ES-I3 (cell line): ENCODE data around the gene B4GALT3.

Experiments
- H3K36me3 ChIP-seq: 2 replicates; pipeline ENCODE4 v1.6.1; 2013; ENCODE audit warnings: mild to moderate bottlenecking, low read length, control low read depth, moderate library complexity; ENCODE audit not compliant: insufficient read depth
- H3K4me1 ChIP-seq: 2 replicates; pipeline ENCODE4 v1.6.1; 2013; ENCODE audit warnings: mild to moderate bottlenecking, control low read depth, low read length; ENCODE audit not compliant: insufficient read depth
- H3K9ac ChIP-seq: 2 replicates; pipeline ENCODE4 v1.6.1; 2013; ENCODE audit warnings: low read depth, mild to moderate bottlenecking, low read length, moderate library complexity
- H3K9me3 ChIP-seq: 2 replicates; pipeline ENCODE4 v1.6.1; 2013; ENCODE audit warnings: mild to moderate bottlenecking, low read length, moderate library complexity; ENCODE audit not compliant: control insufficient read depth, insufficient read depth

Gene B4GALT3

DNA sequence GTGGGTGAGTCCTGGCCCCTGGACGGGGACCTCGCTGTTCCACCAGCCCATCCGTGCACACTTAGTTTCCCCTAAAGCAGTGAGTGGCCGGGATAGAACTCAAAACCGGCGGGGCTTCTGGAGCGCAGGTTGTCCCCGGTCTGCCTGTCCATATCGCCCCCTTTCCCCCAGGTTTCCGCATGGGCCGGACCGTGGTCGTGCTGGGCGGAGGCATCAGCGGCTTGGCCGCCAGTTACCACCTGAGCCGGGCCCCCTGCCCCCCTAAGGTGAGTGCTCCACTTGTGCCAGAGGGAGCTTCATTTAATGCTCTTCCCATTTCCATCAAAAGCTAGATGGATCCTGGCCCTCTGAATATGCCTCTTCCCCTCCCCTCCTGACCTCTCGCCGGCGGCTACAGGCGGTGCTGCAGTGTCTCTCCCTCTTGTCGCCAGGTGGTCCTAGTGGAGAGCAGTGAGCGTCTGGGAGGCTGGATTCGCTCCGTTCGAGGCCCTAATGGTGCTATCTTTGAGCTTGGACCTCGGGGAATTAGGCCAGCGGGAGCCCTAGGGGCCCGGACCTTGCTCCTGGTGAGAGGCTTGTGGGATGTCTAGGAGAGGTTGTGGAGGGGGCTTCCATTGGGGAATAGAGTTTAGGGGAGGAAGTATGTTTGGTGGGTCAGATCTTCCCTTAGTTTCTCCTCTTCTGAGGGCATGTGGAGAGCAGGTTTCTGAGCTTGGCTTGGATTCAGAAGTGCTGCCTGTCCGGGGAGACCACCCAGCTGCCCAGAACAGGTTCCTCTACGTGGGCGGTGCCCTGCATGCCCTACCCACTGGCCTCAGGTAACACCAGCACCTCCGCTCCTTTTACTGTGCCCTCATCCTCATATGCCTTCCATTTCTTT, 10.4 kb downstream of the B4GALT3 start:
- H3K36me3 ChIP-seq = peaks cover 6% of the 10 kb centered on the region; the same call in 1 of the 2 replicates
- peaks cover 4% of the 10 kb centered on the region; the same call in 1 of the 2 replicates for H3K4me1 ChIP-seq

GRCh38 chr1:161165742-161166668, 11.3 kb downstream of the B4GALT3 start, which contains the start of gene PPOX:
Gene PPOX (plus strand): TSS chr1:161166426. CDS start chr1:161166848, 422 bp downstream.
- peak within 1 kb of the TSS; percentile 74 for H3K9ac ChIP-seq
- peaks cover 1% of the 10 kb centered on the region; the same call in 1 of the 2 replicates for H3K36me3 ChIP-seq
- H3K4me1 ChIP-seq = peaks cover 4% of the 10 kb centered on the region; the same call in 1 of the 2 replicates
- H3K9me3 ChIP-seq = no peaks in the 10 kb centered on the region

More for the DNA sequence above, 10.4 kb downstream of the B4GALT3 start:
- Histone ChIP-seq H3K9me3 (no peaks in the 10 kb centered on the region), H3K9ac (peak overlapping the region; percentile 74)

DNA sequence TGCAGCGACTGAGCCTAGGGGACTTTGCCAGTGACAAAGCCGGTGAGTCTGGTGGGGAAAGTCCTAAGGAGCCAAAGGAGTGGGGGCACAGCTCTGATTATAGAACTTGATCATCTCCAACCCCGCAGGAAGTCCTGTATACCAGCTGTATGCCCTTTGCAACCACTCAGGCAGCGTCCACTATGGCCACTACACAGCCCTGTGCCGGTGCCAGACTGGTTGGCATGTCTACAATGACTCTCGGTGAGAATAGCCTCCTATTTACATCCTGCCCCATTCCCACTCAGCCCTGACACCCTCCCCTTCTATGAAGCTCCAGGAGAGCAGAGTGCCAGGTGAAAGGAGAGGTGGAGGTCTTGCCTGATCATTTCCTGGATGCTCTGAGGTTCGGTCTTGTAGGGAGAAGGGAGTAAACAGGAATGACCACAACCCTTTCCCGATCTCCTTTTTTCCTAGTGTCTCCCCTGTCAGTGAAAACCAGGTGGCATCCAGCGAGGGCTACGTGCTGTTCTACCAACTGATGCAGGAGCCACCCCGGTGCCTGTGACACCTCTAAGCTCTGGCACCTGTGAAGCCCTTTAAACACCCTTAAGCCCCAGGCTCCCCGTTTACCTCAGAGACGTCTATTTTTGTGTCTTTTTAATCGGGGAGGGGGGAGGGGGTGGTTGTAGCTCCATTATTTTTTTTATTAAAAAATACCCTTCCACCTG, 12.3 kb downstream of the B4GALT3 start:
- H3K36me3 ChIP-seq = no peaks in the 10 kb centered on the region
- peaks cover 4% of the 10 kb centered on the region; the same call in 1 of the 2 replicates for H3K4me1 ChIP-seq
- H3K9ac ChIP-seq = peak overlapping the region; percentile 74; the same call in 1 of the 2 replicates

DNA sequence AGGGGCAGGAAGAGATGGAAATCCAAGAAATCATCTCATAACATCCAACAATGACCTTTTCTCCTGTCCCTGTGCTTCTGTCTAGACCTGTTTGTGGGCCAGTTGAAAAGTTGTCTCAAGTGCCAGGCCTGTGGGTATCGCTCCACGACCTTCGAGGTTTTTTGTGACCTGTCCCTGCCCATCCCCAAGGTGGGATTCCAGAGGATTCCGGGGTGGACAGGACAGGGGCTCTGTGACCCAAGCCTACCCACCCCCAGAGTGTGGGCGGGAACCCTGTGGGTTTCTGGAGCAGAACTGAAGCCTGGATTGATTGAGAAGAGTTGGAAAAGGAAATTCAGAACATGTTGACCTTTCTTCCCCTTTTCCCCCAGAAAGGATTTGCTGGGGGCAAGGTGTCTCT, 13.5 kb downstream of the B4GALT3 start:
- Histone ChIP-seq H3K4me1 (peaks cover 4% of the 10 kb centered on the region; the same call in 1 of the 2 replicates), H3K9ac (no peak overlapping the region), H3K36me3 (no peaks in the 10 kb centered on the region), H3K9me3 (no peaks in the 10 kb centered on the region)

More for the DNA sequence above, 12.3 kb downstream of the B4GALT3 start:
- no peaks in the 10 kb centered on the region for H3K9me3 ChIP-seq

- peaks cover 4% of the 10 kb centered on the region; the same call in 1 of the 2 replicates for H3K4me1 ChIP-seq
- no peak overlapping the region for H3K9ac ChIP-seq
- H3K36me3 ChIP-seq = no peaks in the 10 kb centered on the region
Observed at GRCh38 chr1:161162806-161163205, 14.5 kb downstream of the B4GALT3 start.

DNA sequence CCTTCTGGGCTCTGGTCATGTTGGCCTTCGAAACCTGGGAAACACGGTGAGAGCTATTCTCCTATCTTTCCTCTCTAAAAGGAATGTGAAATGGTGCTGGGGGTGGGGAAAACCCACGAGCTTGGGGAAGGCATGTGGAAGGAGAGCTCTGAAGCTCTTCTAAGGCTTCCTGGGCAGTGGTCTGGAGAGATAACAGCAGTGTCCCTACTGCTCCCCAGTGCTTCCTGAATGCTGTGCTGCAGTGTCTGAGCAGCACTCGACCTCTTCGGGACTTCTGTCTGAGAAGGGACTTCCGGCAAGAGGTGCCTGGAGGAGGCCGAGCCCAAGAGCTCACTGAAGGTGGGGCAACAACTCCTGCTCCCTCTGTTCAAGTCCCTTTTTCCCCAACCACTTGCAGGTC, 15.3 kb downstream of the B4GALT3 start:
- Histone ChIP-seq H3K9me3 (no peaks in the 10 kb centered on the region), H3K36me3 (no peaks in the 10 kb centered on the region), H3K9ac (no peak overlapping the region), H3K4me1 (peaks cover 4% of the 10 kb centered on the region; the same call in 1 of the 2 replicates)

More at GRCh38 chr1:161162806-161163205, 14.5 kb downstream of the B4GALT3 start:
- H3K9me3 ChIP-seq = no peaks in the 10 kb centered on the region

DNA sequence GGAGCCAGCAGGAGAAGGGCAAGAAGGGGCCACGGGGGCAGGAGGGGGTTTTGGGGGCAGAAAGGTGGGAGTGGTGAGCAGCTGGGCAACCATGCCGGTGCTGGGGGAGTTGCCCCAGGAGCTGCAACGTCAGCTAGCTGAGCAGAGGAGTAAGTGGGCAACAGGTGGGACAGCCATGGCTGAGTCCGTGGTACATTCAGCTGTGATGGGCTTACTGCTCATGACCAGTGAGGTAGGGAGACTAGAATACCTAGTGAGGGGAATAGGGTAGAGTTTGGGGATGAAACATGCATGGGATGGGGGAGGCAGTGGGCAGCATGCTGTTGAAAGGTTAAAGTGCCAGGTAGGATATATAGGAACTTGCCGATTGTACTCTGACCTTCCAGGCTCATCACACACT, 15.7 kb downstream of the B4GALT3 start:
- no peak overlapping the region for H3K9ac ChIP-seq
- no peaks in the 10 kb centered on the region for H3K36me3 ChIP-seq
- H3K4me1 ChIP-seq = peaks cover 4% of the 10 kb centered on the region; the same call in 1 of the 2 replicates
- H3K9me3 ChIP-seq = no peaks in the 10 kb centered on the region

DNA sequence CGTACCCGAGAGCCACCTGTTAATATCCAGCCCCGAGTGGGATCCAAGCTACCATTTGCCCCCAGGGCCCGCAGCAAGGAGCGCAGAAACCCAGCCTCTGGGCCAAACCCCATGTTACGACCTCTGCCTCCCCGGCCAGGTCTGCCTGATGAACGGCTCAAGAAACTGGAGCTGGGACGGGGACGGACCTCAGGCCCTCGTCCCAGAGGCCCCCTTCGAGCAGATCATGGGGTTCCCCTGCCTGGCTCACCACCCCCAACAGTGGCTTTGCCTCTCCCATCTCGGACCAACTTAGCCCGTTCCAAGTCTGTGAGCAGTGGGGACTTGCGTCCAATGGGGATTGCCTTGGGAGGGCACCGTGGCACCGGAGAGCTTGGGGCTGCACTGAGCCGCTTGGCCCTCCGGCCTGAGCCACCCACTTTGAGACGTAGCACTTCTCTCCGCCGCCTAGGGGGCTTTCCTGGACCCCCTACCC, 16.6 kb downstream of the B4GALT3 start:
- Histone ChIP-seq H3K36me3 (no peaks in the 10 kb centered on the region), H3K4me1 (peaks cover 4% of the 10 kb centered on the region; the same call in 1 of the 2 replicates), H3K9ac (no peak overlapping the region), H3K9me3 (no peaks in the 10 kb centered on the region)

DNA sequence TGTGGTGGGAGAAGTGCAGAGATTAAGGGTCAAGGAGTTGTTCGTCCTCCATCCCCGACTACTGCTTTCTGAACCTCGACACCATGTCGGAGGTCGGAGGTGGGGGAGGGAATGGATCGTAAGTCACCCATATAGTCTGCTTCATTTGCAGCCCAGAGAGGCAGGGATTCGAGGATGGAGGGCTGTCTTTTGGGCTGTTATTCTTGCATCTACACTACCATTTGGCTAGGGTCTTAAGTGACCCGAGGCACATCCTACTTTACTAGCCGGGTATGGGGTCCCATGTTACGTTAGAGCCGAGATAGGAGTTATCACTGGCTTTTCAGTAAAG, 17.4 kb downstream of the B4GALT3 start:
- Histone ChIP-seq H3K4me1 (no peaks in the 10 kb centered on the region), H3K9me3 (no peaks in the 10 kb centered on the region), H3K9ac (peak overlapping the region; percentile 57), H3K36me3 (no peaks in the 10 kb centered on the region)

DNA sequence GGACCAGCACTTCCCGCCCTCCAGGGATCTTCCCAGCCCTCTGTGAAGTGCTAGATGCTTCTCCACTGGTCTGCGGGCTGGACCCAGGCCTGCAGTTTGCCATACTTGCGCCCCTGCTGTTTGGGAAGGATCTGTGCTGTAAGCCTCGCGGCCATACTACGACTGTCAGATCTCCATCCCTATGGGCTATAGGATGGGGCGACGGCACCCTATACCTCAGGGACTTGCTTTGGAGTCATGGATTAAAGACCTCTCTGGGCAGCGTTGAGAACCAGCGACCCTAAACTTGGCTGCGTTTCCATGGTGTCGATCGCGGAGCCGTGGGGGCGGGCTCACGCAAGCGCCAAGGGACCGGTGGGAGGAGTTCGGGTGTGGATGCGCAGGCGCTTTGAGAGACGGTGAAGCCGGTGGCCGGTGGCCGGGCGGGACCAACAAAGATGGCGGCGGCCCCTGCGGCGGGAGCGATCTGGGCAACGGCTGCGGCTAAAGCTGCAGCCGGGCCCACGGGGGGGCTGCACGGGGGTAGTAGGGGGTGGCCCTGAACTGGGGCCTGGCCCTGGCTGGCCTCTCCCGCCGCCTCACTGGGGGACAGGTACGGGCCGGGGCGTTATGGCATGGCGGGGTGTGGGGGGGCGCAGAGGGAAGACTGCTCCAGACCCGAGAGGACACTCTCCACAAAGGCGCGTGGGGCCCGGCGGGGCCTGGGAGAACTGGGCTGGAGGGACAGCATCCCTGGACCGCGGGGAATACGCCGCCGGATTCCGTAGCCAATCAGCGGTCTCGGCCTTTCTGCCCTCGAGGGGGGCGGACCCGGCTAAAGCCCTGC, 18.0 kb downstream of the B4GALT3 start, which contains the start of gene USP21:
Gene USP21 (plus strand): TSS at position 414 of the 826 bp plus-strand sequence. CDS start 1,141 bp downstream, outside the sequence.
- Histone ChIP-seq H3K9ac (peak within 1 kb of the TSS; percentile 57), H3K4me1 (no peaks in the 10 kb centered on the region), H3K36me3 (no peaks in the 10 kb centered on the region), H3K9me3 (no peaks in the 10 kb centered on the region)

DNA sequence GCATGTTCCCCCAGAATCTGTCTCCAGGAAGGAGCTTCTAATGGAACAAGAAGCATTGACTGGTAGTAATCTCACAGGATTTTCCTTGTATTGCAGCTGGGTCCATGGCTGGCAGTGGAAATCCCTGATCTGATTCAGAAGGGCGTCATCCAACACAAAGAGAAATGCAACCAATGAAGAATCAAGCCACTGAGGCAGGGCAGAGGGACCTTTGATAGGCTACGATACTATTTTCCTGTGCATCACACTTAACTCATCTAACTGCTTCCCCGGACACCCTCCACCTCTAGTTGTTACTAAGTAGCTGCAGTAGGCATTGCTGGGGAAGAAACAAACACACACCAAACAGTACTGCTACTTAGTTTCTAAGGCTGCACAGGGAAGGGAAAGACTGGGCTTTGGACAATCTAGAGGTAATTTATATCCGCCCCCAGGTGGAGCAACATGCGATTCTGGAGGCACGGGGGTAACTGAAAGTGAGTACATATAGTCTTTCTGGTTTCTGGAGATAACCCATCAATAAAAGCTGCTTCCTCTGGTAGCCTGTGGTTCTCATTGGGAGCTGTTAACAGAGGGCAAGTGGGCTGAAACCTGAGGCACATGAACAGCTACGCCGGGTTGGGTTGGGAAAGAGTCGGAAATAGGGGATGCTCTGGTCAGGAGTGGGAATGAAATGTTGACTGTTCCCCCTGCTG, 18.8 kb downstream of the B4GALT3 start:
- Histone ChIP-seq H3K36me3 (no peaks in the 10 kb centered on the region), H3K9me3 (no peaks in the 10 kb centered on the region), H3K9ac (peak overlapping the region; percentile 57; the same call in 1 of the 2 replicates), H3K4me1 (no peaks in the 10 kb centered on the region)

DNA sequence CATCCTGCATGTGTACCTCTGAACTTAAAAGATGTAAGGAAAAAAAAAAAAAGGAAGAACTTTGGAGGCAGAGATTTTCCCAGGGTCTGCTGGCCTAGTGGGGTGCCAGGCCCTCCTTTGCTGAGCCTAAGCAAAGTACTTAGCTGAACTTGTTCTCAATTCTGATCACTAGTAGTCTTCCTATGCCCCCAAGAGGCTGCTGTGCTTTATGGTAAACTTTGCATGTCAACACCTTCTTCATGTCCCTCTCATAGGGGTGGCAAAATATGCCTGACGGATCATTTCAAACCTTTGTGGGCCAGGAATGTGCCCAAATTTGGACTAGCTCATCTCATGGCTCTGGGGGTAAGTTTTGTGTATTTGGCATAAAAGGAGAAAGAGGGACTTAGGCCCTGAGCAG, 19.4 kb downstream of the B4GALT3 start:
- H3K36me3 ChIP-seq = no peaks in the 10 kb centered on the region
- H3K9ac ChIP-seq = no peak overlapping the region
- no peaks in the 10 kb centered on the region for H3K9me3 ChIP-seq
- H3K4me1 ChIP-seq = no peaks in the 10 kb centered on the region
